A673 (cell line): Measurements from ENCODE around the gene UMAD1. TPM values are rescaled to one million over a fixed set of nuclear protein-coding genes. Genes with fewer than 3 reads are reported as not detected.

ENCODE experiments used
- BruUV-seq: library from RNA; stranded (reverse); fragments of 400-500 nt; replicated peaks from 2 replicates; lab custom pipeline; 2021; lab: Mats Ljungman, UMichigan
- CTCF ChIA-PET: fragments of 300-600 bp; sonication (Branson Sonifier 250); formaldehyde crosslinking; loops from one replicate; lab custom pipeline; 2022; ENCODE audit warnings: antibody characterized with exemption; lab: Charles Lee
- POLR2A ChIA-PET: fragments of 300-600 bp; sonication (Branson Sonifier 250); formaldehyde crosslinking; loops from one replicate; lab custom pipeline; 2022; ENCODE audit warnings: antibody characterized with exemption; ENCODE audit not compliant: low non-redundant PET; lab: Charles Lee
- DNase-seq: peaks from one replicate; pipeline ENCODE4 v3.0.0-alpha.2; 2015; ENCODE audit warnings: low spot score
- H3K27ac ChIP-seq: fragments of 200-600 bp; sonication (generic); 2 replicates; pipeline ENCODE4 v1.5.1; 2016; ENCODE audit warnings: mixed run types, low read depth, mild to moderate bottlenecking, mixed read lengths, antibody characterized with exemption, low read length; ENCODE audit not compliant: poor library complexity, severe bottlenecking
- H3K27me3 ChIP-seq: fragments of 200-600 bp; sonication (generic); replicated peaks from 2 replicates; pipeline ENCODE4 v1.6.1; 2017; ENCODE audit warnings: mixed run types, low read depth, mild to moderate bottlenecking, mixed read lengths, antibody characterized with exemption, low read length; ENCODE audit not compliant: insufficient read depth, poor library complexity
- H3K36me3 ChIP-seq: fragments of 200-600 bp; sonication (generic); 2 replicates; pipeline ENCODE4 v1.6.1; 2016; ENCODE audit warnings: mixed run types, mild to moderate bottlenecking, mixed read lengths, antibody characterized with exemption, low read length; ENCODE audit not compliant: insufficient read depth, poor library complexity, severe bottlenecking
- H3K4me1 ChIP-seq: fragments of 200-600 bp; sonication (generic); 2 replicates; pipeline ENCODE4 v1.6.1; 2017; ENCODE audit warnings: mixed run types, mild to moderate bottlenecking, mixed read lengths, antibody characterized with exemption, low read length; ENCODE audit not compliant: insufficient read depth, poor library complexity, severe bottlenecking
- H3K4me3 ChIP-seq: fragments of 200-600 bp; sonication (generic); 2 replicates; pipeline ENCODE4 v1.5.1; 2016; ENCODE audit warnings: low read depth, mixed run types, mild to moderate bottlenecking, mixed read lengths, low read length; ENCODE audit not compliant: poor library complexity, severe bottlenecking
- H3K9me3 ChIP-seq: fragments of 200-600 bp; sonication (generic); 2 replicates; pipeline ENCODE4 v1.6.1; 2016; ENCODE audit warnings: mixed run types, low read depth, mild to moderate bottlenecking, mixed read lengths, antibody characterized with exemption, low read length; ENCODE audit not compliant: poor library complexity, severe bottlenecking
- EZH2 ChIP-seq: fragments of 200-600 bp; sonication (generic); IDR thresholded peaks from 2 replicates; pipeline ENCODE4 v1.6.1; 2017; ENCODE audit warnings: borderline replicate concordance, low read depth, mild to moderate bottlenecking, mixed read lengths, antibody characterized with exemption, low read length; ENCODE audit not compliant: poor library complexity, severe bottlenecking
- intact Hi-C: fragments of 100-400 bp; cut with micrococcal nuclease; formaldehyde crosslinking; loops from one replicate; pipeline ENCODE4 v1.10.0; 2022; ENCODE audit not compliant: unreplicated experiment
- total RNA-seq: library from RNA; stranded (reverse); gene quantifications from 2 replicates; pipeline ENCODE4 v1.2.3, GENCODE V29; 2021
- TF ChIP-seq, protein P1 (sequence below): fragments of 300-800, 200-600 bp; sonication (generic); conservative IDR thresholded peaks from 2 replicates; pipeline ENCODE4 v1.5.1; 2017; ENCODE audit warnings: low read depth, mild to moderate bottlenecking, antibody characterized with exemption, low read length, moderate library complexity, mixed read lengths

UMAD1 gene
- total RNA-seq, 1 experiment from 2014 or later = 13.5 TPM

DNA sequence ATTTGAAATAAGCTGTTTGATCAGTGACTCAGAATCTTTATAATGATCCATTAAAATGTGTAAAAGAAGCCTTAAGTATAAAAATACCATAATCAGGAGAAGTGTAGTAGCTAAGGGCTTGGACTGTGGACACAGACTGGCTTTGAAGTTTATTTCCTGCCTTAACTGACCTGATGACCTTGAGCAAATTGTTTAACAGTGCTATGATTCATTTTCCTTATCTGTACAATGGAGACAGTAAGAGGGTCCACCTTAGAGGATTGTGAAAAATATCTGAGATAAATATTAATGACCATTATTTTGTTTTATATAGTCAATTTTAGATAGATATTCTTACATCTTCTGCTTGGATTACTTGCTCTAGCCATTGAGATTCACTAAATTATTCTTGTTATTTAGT is 91.2 kb downstream of the UMAD1 start:
- TF ChIP-seq, protein P1, sequence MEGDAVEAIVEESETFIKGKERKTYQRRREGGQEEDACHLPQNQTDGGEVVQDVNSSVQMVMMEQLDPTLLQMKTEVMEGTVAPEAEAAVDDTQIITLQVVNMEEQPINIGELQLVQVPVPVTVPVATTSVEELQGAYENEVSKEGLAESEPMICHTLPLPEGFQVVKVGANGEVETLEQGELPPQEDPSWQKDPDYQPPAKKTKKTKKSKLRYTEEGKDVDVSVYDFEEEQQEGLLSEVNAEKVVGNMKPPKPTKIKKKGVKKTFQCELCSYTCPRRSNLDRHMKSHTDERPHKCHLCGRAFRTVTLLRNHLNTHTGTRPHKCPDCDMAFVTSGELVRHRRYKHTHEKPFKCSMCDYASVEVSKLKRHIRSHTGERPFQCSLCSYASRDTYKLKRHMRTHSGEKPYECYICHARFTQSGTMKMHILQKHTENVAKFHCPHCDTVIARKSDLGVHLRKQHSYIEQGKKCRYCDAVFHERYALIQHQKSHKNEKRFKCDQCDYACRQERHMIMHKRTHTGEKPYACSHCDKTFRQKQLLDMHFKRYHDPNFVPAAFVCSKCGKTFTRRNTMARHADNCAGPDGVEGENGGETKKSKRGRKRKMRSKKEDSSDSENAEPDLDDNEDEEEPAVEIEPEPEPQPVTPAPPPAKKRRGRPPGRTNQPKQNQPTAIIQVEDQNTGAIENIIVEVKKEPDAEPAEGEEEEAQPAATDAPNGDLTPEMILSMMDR = no peak
- no peak for TF ChIP-seq EZH2
- no peak for DNase-seq
- Histone ChIP-seq H3K27ac (no peak overlapping the region), H3K36me3 (no peaks in the 10 kb centered on the region), H3K4me3 (no peak overlapping the region), H3K4me1 (peaks cover 7% of the 10 kb centered on the region), H3K9me3 (no peaks in the 10 kb centered on the region), H3K27me3 (no peaks in the 10 kb centered on the region)
- ChIA-PET CTCF (no interaction called here), POLR2A (no interaction called here)
- BruUV-seq = no TSS peak
- intact Hi-C loops = no loop called here

DNA sequence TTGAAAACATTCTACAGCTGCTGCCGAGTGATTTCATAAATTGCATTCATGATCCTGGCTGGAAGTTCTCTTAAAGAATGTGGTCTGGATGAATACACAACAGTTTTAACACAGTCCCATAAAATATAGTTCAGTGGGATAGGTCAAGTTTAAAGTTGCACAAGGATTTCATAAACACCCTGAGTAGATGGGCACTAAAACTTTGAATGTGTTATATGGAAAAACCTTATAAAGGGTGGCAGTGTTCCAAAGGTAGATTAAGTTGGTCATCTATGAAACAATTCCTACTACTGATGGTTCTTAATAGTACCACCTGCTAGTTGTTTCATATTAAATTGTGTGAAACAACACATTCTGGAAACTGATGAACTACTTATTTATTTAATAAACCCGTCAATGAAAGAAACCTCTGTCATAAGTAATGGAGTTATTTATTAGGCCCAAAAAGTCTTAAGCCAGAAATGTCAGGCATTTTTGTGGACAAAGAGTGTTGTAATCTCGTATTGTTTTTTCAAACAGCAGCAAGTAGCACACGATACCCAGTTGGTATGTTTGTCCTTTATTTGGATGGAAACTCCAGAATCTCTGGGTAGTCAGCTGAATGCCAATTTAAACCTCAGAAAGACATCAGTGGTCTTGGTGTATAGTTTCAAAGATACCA is 92.2 kb downstream of the UMAD1 start:
- intact Hi-C loops = no loop called here
- Histone ChIP-seq H3K27ac (no peak overlapping the region), H3K36me3 (no peaks in the 10 kb centered on the region), H3K4me1 (peaks cover 12% of the 10 kb centered on the region), H3K27me3 (no peaks in the 10 kb centered on the region), H3K9me3 (no peaks in the 10 kb centered on the region), H3K4me3 (no peak overlapping the region)
- DNase-seq = no peak
- TF ChIP-seq, protein P1 = no peak
- TF ChIP-seq EZH2 = no peak
- no TSS peak for BruUV-seq
- ChIA-PET CTCF (no interaction called here), POLR2A (no interaction called here)

DNA sequence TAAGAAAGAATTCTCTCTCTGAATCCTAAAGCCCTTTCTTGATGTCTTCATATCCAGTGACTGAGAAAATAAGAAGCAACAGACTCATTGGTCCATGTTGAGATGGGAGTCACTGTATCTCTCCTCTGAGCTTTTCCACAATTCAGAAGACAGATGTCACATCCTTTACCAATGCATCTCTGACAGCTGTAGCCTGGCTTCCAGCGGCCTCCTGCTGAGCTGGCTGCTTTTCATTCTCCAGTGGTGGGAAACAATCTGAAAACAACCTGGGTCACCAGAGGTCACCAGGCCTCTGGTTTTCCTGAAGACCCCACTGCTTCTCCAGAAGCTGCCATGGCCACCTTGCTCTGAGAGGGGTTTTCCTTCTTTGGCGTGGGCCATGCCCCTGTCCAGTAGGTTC is 96.1 kb downstream of the UMAD1 start:
- POLR2A ChIA-PET = no interaction called here
- intact Hi-C loops = no loop called here
- CTCF ChIA-PET = no interaction called here
- Histone ChIP-seq H3K27me3 (no peaks in the 10 kb centered on the region), H3K36me3 (no peaks in the 10 kb centered on the region), H3K4me1 (peaks cover 12% of the 10 kb centered on the region), H3K27ac (no peak overlapping the region), H3K9me3 (no peaks in the 10 kb centered on the region), H3K4me3 (no peak overlapping the region)
- TF ChIP-seq EZH2 = no peak
- TF ChIP-seq, protein P1 = no peak
- BruUV-seq = no TSS peak
- DNase-seq = no peak
